Activated CD4-positive, CD25-positive, alpha-beta regulatory T cell treated with anti-CD3 and anti-CD28 coated beads, Interleukin-2, amount 50 U/mL, for 16 hours (primary cell): ENCODE data around the gene EDIL3.

Experiments used
- DNase-seq: peaks from one replicate; pipeline ENCODE4 v3.0.0-alpha.2; 2020; ENCODE audit warnings: low read depth, low spot score

EDIL3 gene

GRCh38 chr5:84384604-84385575 is at the start of gene EDIL3:
Gene EDIL3 (minus strand): TSS chr5:84384880. CDS start chr5:84384374, 506 bp downstream.
- DNase-seq, result no peak

GRCh38 chr5:84433461-84433860 is 48.8 kb upstream of the EDIL3 start:
- DNase-seq, result no peak

GRCh38 chr5:84430863-84431663 is 46.4 kb upstream of the EDIL3 start:
- no peak for DNase-seq

GRCh38 chr5:84430079-84430478 is 45.4 kb upstream of the EDIL3 start:
- no peak for DNase-seq

GRCh38 chr5:84425365-84425881 is 40.7 kb upstream of the EDIL3 start:
- DNase-seq, result no peak

- no peak for DNase-seq
Measured at GRCh38 chr5:84419742-84420141, 35.1 kb upstream of the EDIL3 start.

GRCh38 chr5:84411832-84412605 is 27.3 kb upstream of the EDIL3 start:
- no peak for DNase-seq

GRCh38 chr5:84406111-84406510 is 21.4 kb upstream of the EDIL3 start:
- no peak for DNase-seq

GRCh38 chr5:84403773-84404172 is 19.1 kb upstream of the EDIL3 start:
- DNase-seq, result no peak

GRCh38 chr5:84397385-84397784 is 12.7 kb upstream of the EDIL3 start:
- no peak for DNase-seq

GRCh38 chr5:84393969-84394368 is 9.3 kb upstream of the EDIL3 start:
- no peak for DNase-seq

GRCh38 chr5:84392836-84393235 is 8.2 kb upstream of the EDIL3 start:
- no peak for DNase-seq

GRCh38 chr5:84385705-84386104 is 1.0 kb upstream of the EDIL3 start:
- no peak for DNase-seq

- no peak for DNase-seq
Measured at GRCh38 chr5:84383816-84384603, 670 bp downstream of the EDIL3 start.

- DNase-seq, result no peak
Measured at GRCh38 chr5:84383296-84383815, 1.3 kb downstream of the EDIL3 start.

GRCh38 chr5:84382363-84383295 is 2.1 kb downstream of the EDIL3 start:
- DNase-seq, result no peak

GRCh38 chr5:84381502-84382362 is 2.9 kb downstream of the EDIL3 start:
- no peak for DNase-seq

GRCh38 chr5:84379749-84380148 is 4.9 kb downstream of the EDIL3 start:
- no peak for DNase-seq
